OCI-LY3 (cell line): ENCODE data around the gene FAM118B.

Experiments
- H2AFZ ChIP-seq: fragments of 200-600, 300-600 bp; shearing (Covaris generic); 2 replicates; pipeline ENCODE4 v1.6.0; 2014; ENCODE audit warnings: antibody characterized with exemption, low read depth, low read length
- H3K27ac ChIP-seq: fragments of 200-600, 300-600 bp; sonication (generic); 2 replicates; pipeline ENCODE4 v1.5.1; 2014; ENCODE audit warnings: mild to moderate bottlenecking, low read length, moderate library complexity, mixed read lengths
- H3K27me3 ChIP-seq: fragments of 200-600, 300-600 bp; sonication (generic); 2 replicates; pipeline ENCODE4 v1.6.1; 2014; ENCODE audit warnings: low read depth, low read length, mixed read lengths
- H3K36me3 ChIP-seq: fragments of 200-600, 300-600 bp; sonication (generic); replicated peaks from 2 replicates; pipeline ENCODE3; 2014; ENCODE audit warnings: low read depth, low read length, mixed read lengths
- H3K4me1 ChIP-seq: fragments of 300-600, 200-600 bp; sonication (generic); 2 replicates; pipeline ENCODE4 v1.6.1; 2014; ENCODE audit warnings: low read length, mixed read lengths
- H3K4me2 ChIP-seq: fragments of 200-600, 300-600 bp; sonication (generic); 2 replicates; pipeline ENCODE4 v1.6.1; 2014; ENCODE audit warnings: low read length, mixed read lengths
- H3K4me3 ChIP-seq: fragments of 300-600, 200-600 bp; sonication (generic); 2 replicates; pipeline ENCODE4 v1.5.1; 2014; ENCODE audit warnings: antibody characterized with exemption, mild to moderate bottlenecking, low read length, moderate library complexity
- H3K79me2 ChIP-seq: fragments of 300-600, 200-600 bp; shearing (Covaris generic); 2 replicates; pipeline ENCODE4 v1.6.1; 2014; ENCODE audit warnings: mild to moderate bottlenecking, low read length, mixed read lengths
- H3K9ac ChIP-seq: fragments of 300-600, 200-600 bp; shearing (Covaris generic); 2 replicates; pipeline ENCODE4 v1.6.0; 2014; ENCODE audit warnings: mild to moderate bottlenecking, low read length, moderate library complexity
- H3K9me3 ChIP-seq: fragments of 200-600, 300-600 bp; shearing (Covaris generic); 2 replicates; pipeline ENCODE4 v1.6.1; 2014; ENCODE audit warnings: low read length, mixed read lengths; ENCODE audit not compliant: insufficient read depth
- H4K20me1 ChIP-seq: fragments of 200-600, 300-600 bp; sonication (generic); 2 replicates; pipeline ENCODE4 v1.6.1; 2016; ENCODE audit warnings: low read length, mixed read lengths; ENCODE audit not compliant: insufficient read depth
- CTCF ChIP-seq: fragments of 200-600, 300-600 bp; sonication (generic); IDR thresholded peaks from 2 replicates; pipeline ENCODE4 v1.5.1; 2014; ENCODE audit warnings: antibody characterized with exemption, low read length, low read depth
- EZH2phosphoT487 ChIP-seq: fragments of 200-600 bp; shearing (Covaris generic); IDR thresholded peaks from 2 replicates; pipeline ENCODE4 v1.6.1; 2018; ENCODE audit warnings: antibody characterized with exemption, mixed run types, low read depth

The FAM118B gene

GRCh38 chr11:126174816-126175215, 36.8 kb upstream of the FAM118B start:
- Histone ChIP-seq H4K20me1 (no peaks in the 10 kb centered on the region), H3K4me1 (no peaks in the 10 kb centered on the region), H2AFZ (no peak overlapping the region), H3K4me3 (no peak overlapping the region), H3K79me2 (no peaks in the 10 kb centered on the region), H3K27me3 (no peaks in the 10 kb centered on the region), H3K4me2 (no peak overlapping the region), H3K27ac (no peak overlapping the region), H3K9me3 (no peaks in the 10 kb centered on the region), H3K36me3 (no peaks in the 10 kb centered on the region), H3K9ac (no peak overlapping the region)
- TF ChIP-seq CTCF (no peak), EZH2phosphoT487 (no peak)

- Histone ChIP-seq H3K27me3 (no peaks in the 10 kb centered on the region), H3K4me3 (no peak overlapping the region), H3K79me2 (no peaks in the 10 kb centered on the region), H3K36me3 (no peaks in the 10 kb centered on the region), H4K20me1 (no peaks in the 10 kb centered on the region), H2AFZ (no peak overlapping the region), H3K4me2 (no peak overlapping the region), H3K9me3 (no peaks in the 10 kb centered on the region), H3K4me1 (no peaks in the 10 kb centered on the region), H3K9ac (no peak overlapping the region), H3K27ac (no peak overlapping the region)
- TF ChIP-seq EZH2phosphoT487 (no peak), CTCF (no peak)
Measured at GRCh38 chr11:126175393-126175792, 36.2 kb upstream of the FAM118B start.

- no peak overlapping the region for H3K4me2 ChIP-seq
- no peak overlapping the region for H3K27ac ChIP-seq
- no peaks in the 10 kb centered on the region for H3K79me2 ChIP-seq
- no peaks in the 10 kb centered on the region for H3K27me3 ChIP-seq
- no peaks in the 10 kb centered on the region for H3K9me3 ChIP-seq
- no peak for TF ChIP-seq EZH2phosphoT487
- no peak for TF ChIP-seq CTCF
- H4K20me1 ChIP-seq, result no peaks in the 10 kb centered on the region
- no peaks in the 10 kb centered on the region for H3K4me1 ChIP-seq
- H2AFZ ChIP-seq, result no peak overlapping the region
- H3K36me3 ChIP-seq, result no peaks in the 10 kb centered on the region
- H3K9ac ChIP-seq, result no peak overlapping the region
- no peak overlapping the region for H3K4me3 ChIP-seq
Measured at GRCh38 chr11:126176853-126177470, 34.6 kb upstream of the FAM118B start.

GRCh38 chr11:126181939-126182730, 29.4 kb upstream of the FAM118B start:
- Histone ChIP-seq H3K9ac (no peak overlapping the region), H3K27ac (no peak overlapping the region), H3K4me2 (no peak overlapping the region), H3K79me2 (no peaks in the 10 kb centered on the region), H3K9me3 (no peaks in the 10 kb centered on the region), H2AFZ (no peak overlapping the region), H4K20me1 (0 out of 2 replicates have a peak, but pooled peaks cover 4% of the 10 kb centered on the region), H3K4me3 (no peak overlapping the region), H3K36me3 (no peaks in the 10 kb centered on the region), H3K27me3 (no peaks in the 10 kb centered on the region), H3K4me1 (peaks cover 32% of the 10 kb centered on the region)
- TF ChIP-seq EZH2phosphoT487 (no peak), CTCF (no peak)
